ENCODE data around the gene ARID4A. TPM values are rescaled to one million over a fixed set of nuclear protein-coding genes. Genes with fewer than 3 reads are reported as not detected.

The ARID4A gene
- total and polyA plus RNA-seq, 9 of the 15 experiments (the other 6 are each of a cell fraction or from before 2014, with no cell fraction given): 2.4 to 11.5 (median 8.7) TPM

DNA sequence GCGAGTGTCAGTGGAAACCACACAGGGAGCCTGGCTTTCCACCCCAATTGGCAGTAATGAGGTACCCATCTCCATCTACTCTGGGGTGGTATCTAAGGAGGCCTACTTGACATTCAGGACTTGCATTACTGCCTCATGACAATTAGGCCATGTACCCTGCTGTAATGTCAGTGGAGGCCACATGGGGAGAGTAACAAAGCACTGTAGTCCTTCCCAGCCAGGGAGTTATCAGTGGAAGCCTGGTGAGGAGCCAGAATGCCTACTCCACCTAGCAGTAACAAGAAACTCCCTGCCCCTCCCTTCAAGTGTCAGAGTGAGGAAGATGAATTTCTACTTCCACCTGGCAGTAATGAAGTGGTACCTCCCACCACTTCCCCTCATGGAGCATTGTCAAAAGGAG is 116.5 kb downstream of the ARID4A start:
- ChIA-PET CTCF (ENCODE audit: low intra/inter-chr PET ratio) (no interaction called here), POLR2A (no interaction called here)
- peak in 2 of 4 experiments; percentile 22 to 36 for DNase-seq (ENCODE audit: extremely low read depth in 1 of 4, low spot score in 3 of 4)
- Histone ChIP-seq H3K9ac (ENCODE audit: insufficient read depth in 1 of 2, low read depth in 2 of 2, low read length in 2 of 2) (no peak overlapping the region), H3K4me3 (no peak overlapping the region), H3K9me3 (replicated peaks; ENCODE audit: control insufficient read depth, insufficient read depth, low read depth, low read length) (no peaks in the 10 kb centered on the region; the same call in none of the 2 replicates), H3K36me3 (ENCODE audit: control insufficient read depth, insufficient read depth, low read length) (peaks cover 80% of the 10 kb centered on the region), H4K20me1 (replicated peaks; ENCODE audit: control insufficient read depth, insufficient read depth, low read length) (no peaks in the 10 kb centered on the region), H3K27me3 (ENCODE audit: control insufficient read depth in 2 of 2, insufficient read depth in 2 of 2, low read length in 2 of 2) (no peaks in the 10 kb centered on the region), H3K4me2 (ENCODE audit: insufficient read depth, low read length) (no peak overlapping the region), H2AFZ (ENCODE audit: low read depth, low read length) (no peak overlapping the region), H3K9me1 (ENCODE audit: control insufficient read depth, insufficient read depth, low read length) (no peaks in the 10 kb centered on the region), H3K79me2 (ENCODE audit: control insufficient read depth, insufficient read depth, low read length) (peaks cover 44% of the 10 kb centered on the region), H3K27ac (ENCODE audit: extremely low read depth, low read depth, low read length) (no peak overlapping the region), H3K4me1 (replicated peaks in 1 of 2; ENCODE audit: control insufficient read depth in 2 of 2, insufficient read depth in 2 of 2, low read length in 2 of 2) (no peaks in the 10 kb centered on the region; a peak in 1 of 5 replicates)
- no peak for TF ChIP-seq FOXJ2 (tag; IDR thresholded peaks at IDR 0.05)
- no peak for TF ChIP-seq PRMT5 (CRISPR knock-in tag; IDR thresholded peaks at IDR 0.05)
- TF ChIP-seq TAF7 (tag; IDR thresholded peaks at IDR 0.05): no peak
- no peak for TF ChIP-seq BRCA1 (IDR thresholded peaks at IDR 0.05)
- no peak for TF ChIP-seq BRCA1 (CRISPR knock-in tag; IDR thresholded peaks at IDR 0.05)
- TF ChIP-seq, protein P1, sequence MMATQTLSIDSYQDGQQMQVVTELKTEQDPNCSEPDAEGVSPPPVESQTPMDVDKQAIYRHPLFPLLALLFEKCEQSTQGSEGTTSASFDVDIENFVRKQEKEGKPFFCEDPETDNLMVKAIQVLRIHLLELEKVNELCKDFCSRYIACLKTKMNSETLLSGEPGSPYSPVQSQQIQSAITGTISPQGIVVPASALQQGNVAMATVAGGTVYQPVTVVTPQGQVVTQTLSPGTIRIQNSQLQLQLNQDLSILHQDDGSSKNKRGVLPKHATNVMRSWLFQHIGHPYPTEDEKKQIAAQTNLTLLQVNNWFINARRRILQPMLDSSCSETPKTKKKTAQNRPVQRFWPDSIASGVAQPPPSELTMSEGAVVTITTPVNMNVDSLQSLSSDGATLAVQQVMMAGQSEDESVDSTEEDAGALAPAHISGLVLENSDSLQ (IDR thresholded peaks at IDR 0.05): peak; percentile 48; the same call in 1 of the 2 replicates
- TF ChIP-seq, protein P2, sequence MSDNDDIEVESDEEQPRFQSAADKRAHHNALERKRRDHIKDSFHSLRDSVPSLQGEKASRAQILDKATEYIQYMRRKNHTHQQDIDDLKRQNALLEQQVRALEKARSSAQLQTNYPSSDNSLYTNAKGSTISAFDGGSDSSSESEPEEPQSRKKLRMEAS (CRISPR knock-in tag; IDR thresholded peaks at IDR 0.05): no peak
- TF ChIP-seq, protein P3, sequence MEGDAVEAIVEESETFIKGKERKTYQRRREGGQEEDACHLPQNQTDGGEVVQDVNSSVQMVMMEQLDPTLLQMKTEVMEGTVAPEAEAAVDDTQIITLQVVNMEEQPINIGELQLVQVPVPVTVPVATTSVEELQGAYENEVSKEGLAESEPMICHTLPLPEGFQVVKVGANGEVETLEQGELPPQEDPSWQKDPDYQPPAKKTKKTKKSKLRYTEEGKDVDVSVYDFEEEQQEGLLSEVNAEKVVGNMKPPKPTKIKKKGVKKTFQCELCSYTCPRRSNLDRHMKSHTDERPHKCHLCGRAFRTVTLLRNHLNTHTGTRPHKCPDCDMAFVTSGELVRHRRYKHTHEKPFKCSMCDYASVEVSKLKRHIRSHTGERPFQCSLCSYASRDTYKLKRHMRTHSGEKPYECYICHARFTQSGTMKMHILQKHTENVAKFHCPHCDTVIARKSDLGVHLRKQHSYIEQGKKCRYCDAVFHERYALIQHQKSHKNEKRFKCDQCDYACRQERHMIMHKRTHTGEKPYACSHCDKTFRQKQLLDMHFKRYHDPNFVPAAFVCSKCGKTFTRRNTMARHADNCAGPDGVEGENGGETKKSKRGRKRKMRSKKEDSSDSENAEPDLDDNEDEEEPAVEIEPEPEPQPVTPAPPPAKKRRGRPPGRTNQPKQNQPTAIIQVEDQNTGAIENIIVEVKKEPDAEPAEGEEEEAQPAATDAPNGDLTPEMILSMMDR (IDR thresholded peaks at IDR 0.05 in 2 of 3, conservative IDR thresholded peaks at IDR 0.05 in 1 of 3; ENCODE audit: insufficient read depth in 2 of 3, low read depth in 1 of 3, low read length in 3 of 3): no peak
- TF ChIP-seq NFYB (IDR thresholded peaks at IDR 0.05; ENCODE audit: extremely low read depth, insufficient read length): no peak
- no peak for TF ChIP-seq HOXB6 (CRISPR knock-in tag; IDR thresholded peaks at IDR 0.05; ENCODE audit: borderline replicate concordance)
- TF ChIP-seq MEIS2 (IDR thresholded peaks at IDR 0.05; ENCODE audit: partially characterized antibody): peak; percentile 51
- TF ChIP-seq STAT5B (CRISPR knock-in tag; IDR thresholded peaks at IDR 0.05): no peak
- TF ChIP-seq EGR1 (conservative IDR thresholded peaks at IDR 0.05): no peak
- TF ChIP-seq, protein P4, sequence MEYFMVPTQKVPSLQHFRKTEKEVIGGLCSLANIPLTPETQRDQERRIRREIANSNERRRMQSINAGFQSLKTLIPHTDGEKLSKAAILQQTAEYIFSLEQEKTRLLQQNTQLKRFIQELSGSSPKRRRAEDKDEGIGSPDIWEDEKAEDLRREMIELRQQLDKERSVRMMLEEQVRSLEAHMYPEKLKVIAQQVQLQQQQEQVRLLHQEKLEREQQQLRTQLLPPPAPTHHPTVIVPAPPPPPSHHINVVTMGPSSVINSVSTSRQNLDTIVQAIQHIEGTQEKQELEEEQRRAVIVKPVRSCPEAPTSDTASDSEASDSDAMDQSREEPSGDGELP (CRISPR knock-in tag; IDR thresholded peaks at IDR 0.05; ENCODE audit: borderline replicate concordance): no peak
- TF ChIP-seq, protein P5, sequence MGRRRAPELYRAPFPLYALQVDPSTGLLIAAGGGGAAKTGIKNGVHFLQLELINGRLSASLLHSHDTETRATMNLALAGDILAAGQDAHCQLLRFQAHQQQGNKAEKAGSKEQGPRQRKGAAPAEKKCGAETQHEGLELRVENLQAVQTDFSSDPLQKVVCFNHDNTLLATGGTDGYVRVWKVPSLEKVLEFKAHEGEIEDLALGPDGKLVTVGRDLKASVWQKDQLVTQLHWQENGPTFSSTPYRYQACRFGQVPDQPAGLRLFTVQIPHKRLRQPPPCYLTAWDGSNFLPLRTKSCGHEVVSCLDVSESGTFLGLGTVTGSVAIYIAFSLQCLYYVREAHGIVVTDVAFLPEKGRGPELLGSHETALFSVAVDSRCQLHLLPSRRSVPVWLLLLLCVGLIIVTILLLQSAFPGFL (CRISPR knock-in tag; IDR thresholded peaks at IDR 0.05): no peak
- intact Hi-C loops (cut with micrococcal nuclease) (no loop called here), in situ Hi-C loops (cut with MboI) (no loop called here)
- peak; percentile 56 for FAIRE-seq
- no TSS peak for BruUV-seq (replicated peaks)
- peak; percentile 82 for ATAC-seq
- WGBS (ENCODE audit: insufficient coverage, low coverage, missing lambda C conversion rate): 100% methylated on average over 1 of the region's 1 CpG
